IMR-90 (cell line): Measurements from ENCODE around the gene BPNT1. TPM values are rescaled to one million over a fixed set of nuclear protein-coding genes. Genes with fewer than 3 reads are reported as not detected.
"Not testable (repeated sequence)": the region's sequence is repeated elsewhere in the genome, so short reads cannot be mapped to it uniquely, and the experiment has no call there.

Experiments used
- ATAC-seq: fragments of 200-7000 bp; cut with Tn5 transposase; 2 replicates; pipeline ENCODE4 v1.9.1; 2020; ENCODE audit warnings: low read depth, mild to moderate bottlenecking, moderate library complexity
- BruUV-seq: library from RNA; stranded (reverse); fragments of 400-500 nt; replicated peaks from 2 replicates; lab custom pipeline; 2021; lab: Mats Ljungman, UMichigan
- CTCF ChIA-PET: fragments of 300-600 bp; formaldehyde crosslinking; extraction: SDS; loops from one replicate; lab custom pipeline; 2021; ENCODE audit warnings: antibody characterized with exemption; lab: Yijun Ruan, JAX
- POLR2A ChIA-PET: fragments of 300-600 bp; sonication (Branson Sonifier 250); formaldehyde crosslinking; loops from one replicate; lab custom pipeline; 2022; ENCODE audit warnings: antibody characterized with exemption; ENCODE audit not compliant: unreplicated experiment; lab: Charles Lee
- DNase-seq: peaks from one replicate; pipeline ENCODE4 v3.0.0; 2013
- H2AFZ ChIP-seq: replicated peaks from 2 replicates; pipeline ENCODE3; 2013; ENCODE audit warnings: low read length, mild to moderate bottlenecking; ENCODE audit not compliant: poor library complexity
- H2AK5ac ChIP-seq: 2 replicates; pipeline ENCODE4 v1.6.1; 2013; ENCODE audit warnings: low read depth, low read length, inconsistent platforms
- H2AK9ac ChIP-seq: replicated peaks from 2 replicates; pipeline ENCODE3; 2013; ENCODE audit warnings: mild to moderate bottlenecking, low read depth, low read length, moderate library complexity; ENCODE audit not compliant: poor library complexity
- H2BK120ac ChIP-seq: 2 replicates; pipeline ENCODE4 v1.6.1; 2013; ENCODE audit warnings: low read depth, low read length, inconsistent platforms
- H2BK15ac ChIP-seq: 3 replicates; pipeline ENCODE4 v1.6.1; 2013; ENCODE audit warnings: low read depth, low read length, inconsistent platforms
- H2BK20ac ChIP-seq: 2 replicates; pipeline ENCODE4 v1.6.1; 2013; ENCODE audit warnings: low read depth, mild to moderate bottlenecking, inconsistent platforms, low read length, moderate library complexity
- H2BK5ac ChIP-seq: 2 replicates; pipeline ENCODE4 v1.6.1; 2013; ENCODE audit warnings: mild to moderate bottlenecking, low read depth, low read length, inconsistent platforms; ENCODE audit not compliant: poor library complexity, severe bottlenecking
- H3K14ac ChIP-seq: replicated peaks from 2 replicates; pipeline ENCODE4 v1.6.1; 2013; ENCODE audit warnings: low read depth, low read length, inconsistent platforms
- H3K18ac ChIP-seq: 2 replicates; pipeline ENCODE4 v1.6.1; 2013; ENCODE audit warnings: low read depth, low read length, control low read depth
- H3K23ac ChIP-seq: 2 replicates; pipeline ENCODE4 v1.6.1; 2013; ENCODE audit warnings: low read depth, low read length, inconsistent platforms
- H3K27ac ChIP-seq: 2 replicates; pipeline ENCODE4 v1.5.1; 2013; ENCODE audit warnings: mild to moderate bottlenecking, control low read depth, low read length; ENCODE audit not compliant: insufficient read depth
- H3K27me3 ChIP-seq: 2 replicates; pipeline ENCODE4 v1.6.1; 2013; ENCODE audit warnings: low read length; ENCODE audit not compliant: control insufficient read depth, insufficient read depth
- H3K36me3 ChIP-seq: 2 replicates; pipeline ENCODE4 v1.6.1; 2013; ENCODE audit warnings: low read length, mixed read lengths; ENCODE audit not compliant: control insufficient read depth, insufficient read depth
- H3K4ac ChIP-seq: 2 replicates; pipeline ENCODE4 v1.6.1; 2013; ENCODE audit warnings: low read depth, low read length, inconsistent platforms
- H3K4me1 ChIP-seq: 2 replicates; pipeline ENCODE4 v1.6.1; 2013; ENCODE audit warnings: low read length, mixed read lengths; ENCODE audit not compliant: control insufficient read depth, insufficient read depth
- H3K4me2 ChIP-seq: 2 replicates; pipeline ENCODE4 v1.6.1; 2013; ENCODE audit warnings: low read depth, mild to moderate bottlenecking, control low read depth, low read length, moderate library complexity
- H3K4me3 ChIP-seq: 2 replicates; pipeline ENCODE4 v1.5.1; 2013; ENCODE audit warnings: low read depth, mild to moderate bottlenecking, control low read depth, low read length, moderate library complexity; ENCODE audit not compliant: insufficient read depth
- H3K56ac ChIP-seq: 2 replicates; pipeline ENCODE4 v1.6.1; 2013; ENCODE audit warnings: low read length, inconsistent platforms; ENCODE audit not compliant: insufficient read depth; ENCODE audit errors: extremely low read depth
- H3K79me1 ChIP-seq, 2 experiments: 2 replicates each; pipeline ENCODE4 v1.6.1; 2013; ENCODE audit warnings: low read length in 2 of 2, inconsistent platforms in 1 of 2, low read depth in 1 of 2
- H3K9ac ChIP-seq: 2 replicates; pipeline ENCODE4 v1.6.1; 2013; ENCODE audit warnings: low read depth, low read length, control low read depth
- H3K9me1 ChIP-seq: 2 replicates; pipeline ENCODE4 v1.6.1; 2013; ENCODE audit warnings: low read length, inconsistent platforms; ENCODE audit not compliant: insufficient read depth
- H3K9me3 ChIP-seq: 2 replicates; pipeline ENCODE4 v1.6.1; 2013; ENCODE audit warnings: low read length; ENCODE audit not compliant: control insufficient read depth, insufficient read depth
- H4K20me1 ChIP-seq: 2 replicates; pipeline ENCODE4 v1.6.1; 2013; ENCODE audit warnings: low read length, inconsistent platforms; ENCODE audit not compliant: insufficient read depth
- H4K5ac ChIP-seq: 2 replicates; pipeline ENCODE4 v1.6.1; 2013; ENCODE audit warnings: mild to moderate bottlenecking, low read depth, low read length, control low read depth
- H4K8ac ChIP-seq, 2 experiments: 2 replicates each; pipeline ENCODE4 v1.6.1; 2013; ENCODE audit warnings: low read depth in 2 of 2, low read length in 2 of 2, control low read depth in 1 of 2, inconsistent platforms in 1 of 2
- H4K91ac ChIP-seq: 2 replicates; pipeline ENCODE4 v1.6.1; 2013; ENCODE audit warnings: low read depth, low read length, inconsistent platforms; ENCODE audit not compliant: insufficient read depth
- CEBPB ChIP-seq: IDR thresholded peaks from 2 replicates; pipeline ENCODE4 v1.6.1; 2012; ENCODE audit warnings: low read depth, low read length, improper control_type of control experiment
- FOS ChIP-seq: fragments of 150-350 bp; IDR thresholded peaks from 2 replicates; pipeline ENCODE4 v1.6.1; 2016; ENCODE audit warnings: low read depth, low read length
- WGBS, 2 experiments: methylation state at CpG; one replicate each; pipeline versions ENCODE4 v1.1.5 to v1.1.7; 2013; ENCODE audit warnings: missing lambda C conversion rate in 2 of 2; ENCODE audit not compliant: insufficient read length in 1 of 2; ENCODE audit errors: extremely low coverage in 2 of 2; 5-methylcytosine and 5-hydroxymethylcytosine counted together
- dilution Hi-C: fragments of 300-500 bp; cut with HindIII; formaldehyde crosslinking; loops from one replicate; pipeline ENCODE4 v1.14.3; 2018; ENCODE audit warnings: low sequenced_read_pairs; ENCODE audit not compliant: unreplicated experiment
- in situ Hi-C: fragments of 300-500 bp; cut with MboI; formaldehyde crosslinking; loops from 3 replicates; pipeline ENCODE4 v1.14.3; 2019; ENCODE audit warnings: low sequenced_read_pairs, inconsistent platforms, mixed read lengths
- intact Hi-C: fragments of 100-400 bp; cut with micrococcal nuclease; formaldehyde crosslinking; loops from 2 replicates; pipeline ENCODE4 v1.10.0; 2022
- polyA plus RNA-seq, 3 experiments: library from polyadenylated mRNA; depleted of rRNA; stranded (reverse); fragments of >200 nt; gene quantifications; 2 replicates each; pipeline ENCODE4 v1.2.3, GENCODE V29; 2012; ENCODE audit warnings: low replicate concordance in 1 of 3
- total RNA-seq: library from RNA; depleted of rRNA; stranded (reverse); fragments of >200 nt; gene quantifications from 2 replicates; pipeline ENCODE4 v1.2.3, GENCODE V29; 2012
- TF ChIP-seq, protein P1 (sequence below): conservative IDR thresholded peaks from 2 replicates; pipeline ENCODE4 v1.5.1; 2012; ENCODE audit warnings: mild to moderate bottlenecking, low read depth, low read length, improper control_type of control experiment

The BPNT1 gene
- total and polyA plus RNA-seq, 2 of the 4 experiments (the other 2 are of a cell fraction) = 31.7 to 38.2 TPM

DNA sequence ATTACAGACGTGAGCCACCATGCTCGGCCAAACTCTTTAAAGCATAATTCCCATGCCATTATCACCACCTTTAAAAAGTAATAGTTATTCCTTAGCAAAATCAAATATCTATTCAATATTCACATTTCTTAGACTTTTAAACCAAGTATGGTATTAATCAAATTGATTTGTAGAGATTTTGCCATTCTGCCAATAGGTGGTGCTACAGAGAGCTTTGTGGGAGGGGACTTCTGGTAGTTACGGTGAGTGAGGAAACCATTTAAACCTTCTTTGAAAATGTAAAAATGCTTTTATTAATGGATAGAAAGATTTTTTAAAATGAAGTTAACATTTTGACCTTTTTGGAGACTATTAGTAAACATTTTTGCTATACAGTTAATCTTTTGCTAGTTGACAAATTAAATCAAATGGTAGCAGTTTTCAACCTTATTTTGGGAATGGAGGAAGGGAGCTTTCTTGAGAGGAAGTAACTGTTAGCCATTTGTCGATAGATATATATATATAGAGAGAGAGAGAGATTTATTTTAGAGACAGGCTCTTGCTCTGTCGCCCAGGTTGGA lies 23.6 kb upstream of the BPNT1 start:
- Histone ChIP-seq H2AK5ac (no peak overlapping the region), H3K56ac (no peak overlapping the region), H2AFZ (no peak overlapping the region), H3K4ac (no peak overlapping the region), H4K8ac (no peak overlapping the region), H3K27ac (no peak overlapping the region), H2BK15ac (no peak overlapping the region), H2BK5ac (no peak overlapping the region), H4K20me1 (no peaks in the 10 kb centered on the region), H3K14ac (no peak overlapping the region), H3K9me1 (peaks cover 4% of the 10 kb centered on the region; the same call in 1 of the 2 replicates), H3K36me3 (peaks cover 28% of the 10 kb centered on the region), H3K23ac (no peak overlapping the region), H2BK120ac (no peak overlapping the region), H4K91ac (no peak overlapping the region), H3K9ac (no peak overlapping the region), H2AK9ac (no peak overlapping the region), H3K18ac (no peak overlapping the region), H3K4me1 (no peaks in the 10 kb centered on the region), H3K4me2 (no peak overlapping the region), H3K9me3 (no peaks in the 10 kb centered on the region), H3K4me3 (no peak overlapping the region), H4K5ac (no peak overlapping the region), H2BK20ac (no peak overlapping the region), H3K27me3 (no peaks in the 10 kb centered on the region), H3K79me1 (peaks cover 0 to 7% of the 10 kb centered on the region in 2 experiments; a peak in 2 of 4 replicates)
- in situ Hi-C loops (no loop called here), dilution Hi-C loops (no loop called here), intact Hi-C loops (no loop called here)
- no TSS peak for BruUV-seq
- no peak for ATAC-seq
- peak; percentile 20 for DNase-seq
- ChIA-PET POLR2A (no interaction called here), CTCF (interaction anchor here (0.7 to 1.4 kb wide), 2 partner anchors 11 to 208 kb away, joined by 3 to 5 read pairs; no protein-coding TSS in a partner anchor)
- TF ChIP-seq, protein P1, sequence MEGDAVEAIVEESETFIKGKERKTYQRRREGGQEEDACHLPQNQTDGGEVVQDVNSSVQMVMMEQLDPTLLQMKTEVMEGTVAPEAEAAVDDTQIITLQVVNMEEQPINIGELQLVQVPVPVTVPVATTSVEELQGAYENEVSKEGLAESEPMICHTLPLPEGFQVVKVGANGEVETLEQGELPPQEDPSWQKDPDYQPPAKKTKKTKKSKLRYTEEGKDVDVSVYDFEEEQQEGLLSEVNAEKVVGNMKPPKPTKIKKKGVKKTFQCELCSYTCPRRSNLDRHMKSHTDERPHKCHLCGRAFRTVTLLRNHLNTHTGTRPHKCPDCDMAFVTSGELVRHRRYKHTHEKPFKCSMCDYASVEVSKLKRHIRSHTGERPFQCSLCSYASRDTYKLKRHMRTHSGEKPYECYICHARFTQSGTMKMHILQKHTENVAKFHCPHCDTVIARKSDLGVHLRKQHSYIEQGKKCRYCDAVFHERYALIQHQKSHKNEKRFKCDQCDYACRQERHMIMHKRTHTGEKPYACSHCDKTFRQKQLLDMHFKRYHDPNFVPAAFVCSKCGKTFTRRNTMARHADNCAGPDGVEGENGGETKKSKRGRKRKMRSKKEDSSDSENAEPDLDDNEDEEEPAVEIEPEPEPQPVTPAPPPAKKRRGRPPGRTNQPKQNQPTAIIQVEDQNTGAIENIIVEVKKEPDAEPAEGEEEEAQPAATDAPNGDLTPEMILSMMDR = peak; percentile 40
- TF ChIP-seq CEBPB = no peak
- TF ChIP-seq FOS = no peak
- 60% methylated on average over 1 of the region's 5 CpGs; no CpG with 5 or more reads in 1 of the 2 experiments for WGBS, 2 experiments

DNA sequence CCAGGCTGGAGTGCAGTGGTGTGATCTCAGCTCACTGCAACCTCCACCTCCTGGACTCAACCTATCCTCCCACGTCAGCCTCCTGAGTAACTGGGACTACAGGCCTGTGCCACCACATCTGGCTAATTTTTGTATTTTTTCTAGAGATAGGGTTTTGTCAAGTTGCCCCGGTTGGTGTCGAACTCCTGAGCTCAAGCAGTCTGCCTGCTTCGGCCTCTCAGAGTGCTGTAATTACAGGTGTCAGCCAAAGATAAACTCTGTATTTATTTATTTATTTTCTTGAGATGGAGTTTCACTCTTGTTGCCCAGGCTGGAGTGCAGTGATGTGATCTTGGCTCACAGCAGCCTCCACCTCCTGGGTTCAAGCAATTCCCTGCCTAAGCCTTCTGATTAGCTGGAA lies 23.0 kb upstream of the BPNT1 start:
- H3K23ac ChIP-seq, H3K4ac ChIP-seq, H2AK9ac ChIP-seq, dilution Hi-C loops, H2AFZ ChIP-seq, H3K4me3 ChIP-seq, H4K91ac ChIP-seq, H2BK5ac ChIP-seq, H2BK120ac ChIP-seq, H3K4me2 ChIP-seq, H2BK15ac ChIP-seq, intact Hi-C loops, H3K27ac ChIP-seq, H2BK20ac ChIP-seq, ATAC-seq, H4K20me1 ChIP-seq, H3K18ac ChIP-seq, H3K79me1 ChIP-seq, H3K14ac ChIP-seq, POLR2A ChIA-PET, H4K5ac ChIP-seq, H3K27me3 ChIP-seq, H3K4me1 ChIP-seq, in situ Hi-C loops, H2AK5ac ChIP-seq, H3K9ac ChIP-seq, H3K9me3 ChIP-seq, H4K8ac ChIP-seq, H3K9me1 ChIP-seq, BruUV-seq, DNase-seq, H3K56ac ChIP-seq: not testable (repeated sequence)
- H3K36me3 ChIP-seq = peaks cover 29% of the 10 kb centered on the region
- WGBS, 2 experiments = no CpG with 5 or more reads among the region's 4 CpGs
- CTCF ChIA-PET = interaction anchor here (0.6 to 1.4 kb wide), 3 partner anchors 11 to 66 kb away, joined by 3 to 5 read pairs (median 3); partner anchors contain the start of gene EPRS1
